Mammary epithelial cell (primary cell): Measurements from ENCODE around the gene JTB.

Experiments used
- CTCF ChIP-seq, 2 donors: IDR thresholded peaks in 1 of 2; conservative IDR thresholded peaks in 1 of 2; 2 replicates each; pipeline ENCODE4 v1.5.1; 2011 to 2012; ENCODE audit warnings: inconsistent platforms in 2 of 2, low read length in 2 of 2, mild to moderate bottlenecking in 2 of 2, control low read depth in 1 of 2, low read depth in 1 of 2; ENCODE audit not compliant: insufficient read depth in 1 of 2; ENCODE audit errors: extremely low read depth in 1 of 2
- EZH2 ChIP-seq: IDR thresholded peaks from 2 replicates; pipeline ENCODE4 v1.6.1; 2012; ENCODE audit warnings: low read length, inconsistent platforms, borderline replicate concordance

DNA sequence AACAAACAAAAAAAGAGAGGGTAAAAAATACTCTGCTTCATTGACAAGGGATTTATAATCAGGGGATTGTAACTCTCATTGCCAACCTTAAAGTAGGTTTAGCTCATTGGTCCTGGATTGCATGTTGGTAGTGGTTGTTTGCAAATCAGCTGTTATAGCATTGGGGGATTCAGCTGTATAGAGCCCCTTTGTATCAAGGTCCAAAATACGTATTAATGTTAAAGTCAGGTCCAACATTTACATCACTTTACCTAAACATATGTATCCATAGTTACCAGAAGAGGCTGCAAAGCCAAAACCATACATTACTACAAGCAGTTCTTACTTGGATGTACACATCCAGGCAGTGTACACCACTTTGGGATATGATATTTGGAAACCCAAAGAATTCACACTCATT, 42.5 kb upstream of the JTB start:
- TF ChIP-seq CTCF (conservative IDR thresholded peaks at IDR 0.05 in 1 of 2, IDR thresholded peaks at IDR 0.05 in 1 of 2; ENCODE audit: extremely low read depth in 1 of 2, insufficient read depth in 1 of 2, low read depth in 1 of 2, low read length in 2 of 2) (no peak), EZH2 (no peak)
